Ovary (tissue), 3 donors: ENCODE results near the gene BLVRA.

Experiments used
- EP300 ChIP-seq: sonication (generic); formaldehyde crosslinking; IDR thresholded peaks from one replicate; pipeline ENCODE4 v1.6.1; 2017; ENCODE audit warnings: antibody characterized with exemption
- POLR2A ChIP-seq: fragments of 450-650 bp; IDR thresholded peaks from one replicate; pipeline ENCODE4 v1.6.1; 2017; ENCODE audit warnings: antibody characterized with exemption, mild to moderate bottlenecking, moderate library complexity
- TF ChIP-seq, protein P1 (sequence below), 3 donors: fragments of 450-650 bp in 2 of 3; fragments of 200-600 bp in 1 of 3; IDR thresholded peaks; one replicate each; pipeline versions ENCODE4 v1.5.1 to v1.8.0; 2016 to 2022; ENCODE audit warnings: antibody characterized with exemption in 3 of 3, mild to moderate bottlenecking in 1 of 3
- donor health status: DM: no; HTN: no; CAD: no.

DNA sequence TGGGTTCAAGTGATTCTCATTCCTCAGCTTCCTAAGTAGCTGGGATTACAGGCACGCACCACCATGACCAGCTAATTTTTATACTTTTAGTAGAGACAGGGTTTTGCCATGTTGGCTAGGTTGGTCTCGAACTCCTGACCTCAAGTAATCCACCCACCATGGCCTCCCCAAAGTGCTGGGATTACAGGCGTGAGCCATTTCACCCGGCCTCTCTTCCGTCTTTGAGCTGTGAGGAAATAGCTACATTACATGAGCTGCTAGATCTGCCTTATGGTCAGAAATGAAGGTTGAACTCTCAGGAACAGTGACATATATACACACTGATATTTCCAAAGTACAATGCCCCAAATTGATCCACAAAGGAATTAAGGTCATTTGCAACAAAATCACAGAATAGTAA is 2.4 kb downstream of the BLVRA start:
- TF ChIP-seq, protein P1, sequence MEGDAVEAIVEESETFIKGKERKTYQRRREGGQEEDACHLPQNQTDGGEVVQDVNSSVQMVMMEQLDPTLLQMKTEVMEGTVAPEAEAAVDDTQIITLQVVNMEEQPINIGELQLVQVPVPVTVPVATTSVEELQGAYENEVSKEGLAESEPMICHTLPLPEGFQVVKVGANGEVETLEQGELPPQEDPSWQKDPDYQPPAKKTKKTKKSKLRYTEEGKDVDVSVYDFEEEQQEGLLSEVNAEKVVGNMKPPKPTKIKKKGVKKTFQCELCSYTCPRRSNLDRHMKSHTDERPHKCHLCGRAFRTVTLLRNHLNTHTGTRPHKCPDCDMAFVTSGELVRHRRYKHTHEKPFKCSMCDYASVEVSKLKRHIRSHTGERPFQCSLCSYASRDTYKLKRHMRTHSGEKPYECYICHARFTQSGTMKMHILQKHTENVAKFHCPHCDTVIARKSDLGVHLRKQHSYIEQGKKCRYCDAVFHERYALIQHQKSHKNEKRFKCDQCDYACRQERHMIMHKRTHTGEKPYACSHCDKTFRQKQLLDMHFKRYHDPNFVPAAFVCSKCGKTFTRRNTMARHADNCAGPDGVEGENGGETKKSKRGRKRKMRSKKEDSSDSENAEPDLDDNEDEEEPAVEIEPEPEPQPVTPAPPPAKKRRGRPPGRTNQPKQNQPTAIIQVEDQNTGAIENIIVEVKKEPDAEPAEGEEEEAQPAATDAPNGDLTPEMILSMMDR (IDR thresholded peaks at IDR 0.05) = no peak
- TF ChIP-seq POLR2A (no peak), EP300 (no peak)
